Renal pelvis (tissue), 4 donors: ENCODE measurements around the gene PDX1. TPM values are rescaled to one million over a fixed set of nuclear protein-coding genes. Genes with fewer than 3 reads are reported as not detected.

ENCODE experiments used
- DNase-seq: peaks from one replicate; pipeline ENCODE4 v3.0.0-alpha.2; 2013
- polyA plus RNA-seq, 3 donors: library from polyadenylated mRNA; unstranded; fragments of 120-200 nt; gene quantifications; one replicate each; pipeline ENCODE4 v1.2.1, GENCODE V29; 2013; ENCODE audit not compliant: insufficient read length in 3 of 3

PDX1 gene
- polyA plus RNA-seq, 3 donors = not detected

DNA sequence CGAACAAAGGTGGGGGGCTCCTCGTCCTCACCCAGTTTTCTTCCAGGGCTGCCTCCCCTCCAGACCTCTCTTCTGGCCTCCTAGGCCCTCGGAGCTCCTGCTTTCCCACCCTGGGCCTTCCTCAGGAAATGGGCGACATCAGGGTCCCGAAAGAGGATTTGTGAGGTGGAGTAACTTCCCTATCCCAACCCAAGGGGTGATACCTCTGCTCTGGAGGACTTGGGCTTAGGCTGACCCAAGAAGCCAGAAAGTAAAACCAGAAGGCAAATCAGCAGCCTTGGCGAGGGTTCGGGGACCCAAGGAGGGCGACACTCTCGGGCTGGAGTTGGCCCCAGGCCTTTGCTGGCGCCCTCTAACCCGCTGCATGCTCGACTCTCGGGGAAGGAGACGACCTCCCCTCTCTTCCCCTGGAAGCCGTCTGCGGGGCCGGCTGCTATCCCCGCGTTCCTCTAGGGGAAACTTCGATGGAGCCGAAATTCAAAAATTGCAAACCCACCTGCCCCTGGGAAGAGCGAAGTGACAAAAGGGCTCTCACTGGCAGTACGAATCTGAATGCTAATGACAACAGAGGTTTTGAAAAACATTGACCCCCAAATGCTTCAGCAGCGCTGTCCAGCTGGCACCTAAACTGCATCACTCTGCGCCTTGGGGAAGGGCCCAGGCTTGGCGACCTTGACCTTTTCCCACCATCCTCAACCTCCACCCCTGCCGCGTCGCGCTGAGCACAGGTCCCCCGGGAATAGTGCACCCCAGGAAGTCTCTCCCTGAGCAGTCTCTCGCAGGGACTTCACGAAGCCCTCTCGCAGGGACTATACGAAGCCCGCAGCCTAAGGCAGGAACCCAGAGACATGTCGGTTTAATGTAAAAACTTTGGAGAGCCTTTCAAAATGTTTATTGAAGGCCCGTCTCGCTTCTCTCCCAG, 2.4 kb downstream of the PDX1 start:
- DNase-seq = no peak

DNA sequence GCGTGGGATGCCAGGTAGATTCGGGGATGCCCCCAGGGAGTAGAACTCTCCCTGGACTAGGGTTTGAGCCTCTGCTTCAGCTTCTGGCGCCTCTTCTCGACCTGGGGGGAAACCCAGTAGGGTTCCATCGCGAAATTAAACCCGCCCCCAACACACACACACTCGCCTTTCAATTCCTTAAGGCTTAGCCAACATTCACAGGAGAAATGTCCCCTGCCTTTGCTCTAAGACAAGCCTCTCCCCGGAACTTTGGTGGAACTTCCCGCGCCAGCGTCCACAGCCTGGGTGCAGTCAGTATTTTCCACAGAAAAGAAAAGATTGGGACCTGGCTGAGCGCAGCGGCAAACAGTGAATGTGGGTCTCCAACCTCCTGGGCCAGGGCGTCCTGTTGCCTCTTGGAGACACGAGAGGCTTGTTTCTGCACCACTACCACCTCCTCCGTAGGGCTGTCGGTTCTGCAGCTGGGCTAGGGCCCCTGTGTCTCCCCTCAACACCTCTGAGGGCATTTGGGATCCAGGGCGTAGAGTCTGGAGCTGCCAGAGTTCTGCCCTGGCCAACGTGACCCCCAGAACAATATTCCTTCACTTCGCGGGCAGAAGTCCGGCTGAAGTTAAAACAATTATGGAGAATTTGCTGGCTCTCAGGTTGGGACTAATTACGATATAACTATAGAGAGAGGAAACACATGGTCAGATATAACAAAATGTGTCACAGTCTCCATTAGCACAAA, 3.2 kb downstream of the PDX1 start:
- no peak for DNase-seq

DNA sequence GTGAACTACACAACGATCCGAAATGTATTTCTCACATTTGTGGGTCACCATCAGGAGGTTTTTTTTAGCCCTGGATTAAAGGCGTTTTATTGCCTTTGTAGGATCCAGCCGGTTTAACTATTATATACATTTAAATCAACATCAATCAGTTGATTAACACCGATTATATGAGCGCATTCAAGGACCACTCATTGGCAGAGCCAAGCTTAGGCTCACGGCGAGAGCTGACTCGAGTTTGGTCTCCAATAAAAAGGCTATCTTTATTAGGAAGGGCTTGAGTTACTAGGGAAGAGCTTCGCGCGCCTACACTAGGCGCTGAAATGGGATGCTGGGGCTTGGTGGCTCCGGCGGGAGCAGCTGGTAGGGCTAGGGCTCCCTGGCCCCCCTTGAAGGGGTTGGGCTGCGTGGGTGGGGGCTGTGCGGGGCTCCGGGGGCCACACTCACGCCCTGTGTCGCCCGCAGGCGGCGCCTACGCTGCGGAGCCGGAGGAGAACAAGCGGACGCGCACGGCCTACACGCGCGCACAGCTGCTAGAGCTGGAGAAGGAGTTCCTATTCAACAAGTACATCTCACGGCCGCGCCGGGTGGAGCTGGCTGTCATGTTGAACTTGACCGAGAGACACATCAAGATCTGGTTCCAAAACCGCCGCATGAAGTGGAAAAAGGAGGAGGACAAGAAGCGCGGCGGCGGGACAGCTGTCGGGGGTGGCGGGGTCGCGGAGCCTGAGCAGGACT, 4.2 kb downstream of the PDX1 start:
- no peak for DNase-seq

DNA sequence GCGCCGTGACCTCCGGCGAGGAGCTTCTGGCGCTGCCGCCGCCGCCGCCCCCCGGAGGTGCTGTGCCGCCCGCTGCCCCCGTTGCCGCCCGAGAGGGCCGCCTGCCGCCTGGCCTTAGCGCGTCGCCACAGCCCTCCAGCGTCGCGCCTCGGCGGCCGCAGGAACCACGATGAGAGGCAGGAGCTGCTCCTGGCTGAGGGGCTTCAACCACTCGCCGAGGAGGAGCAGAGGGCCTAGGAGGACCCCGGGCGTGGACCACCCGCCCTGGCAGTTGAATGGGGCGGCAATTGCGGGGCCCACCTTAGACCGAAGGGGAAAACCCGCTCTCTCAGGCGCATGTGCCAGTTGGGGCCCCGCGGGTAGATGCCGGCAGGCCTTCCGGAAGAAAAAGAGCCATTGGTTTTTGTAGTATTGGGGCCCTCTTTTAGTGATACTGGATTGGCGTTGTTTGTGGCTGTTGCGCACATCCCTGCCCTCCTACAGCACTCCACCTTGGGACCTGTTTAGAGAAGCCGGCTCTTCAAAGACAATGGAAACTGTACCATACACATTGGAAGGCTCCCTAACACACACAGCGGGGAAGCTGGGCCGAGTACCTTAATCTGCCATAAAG, 4.8 kb downstream of the PDX1 start:
- DNase-seq = no peak

DNA sequence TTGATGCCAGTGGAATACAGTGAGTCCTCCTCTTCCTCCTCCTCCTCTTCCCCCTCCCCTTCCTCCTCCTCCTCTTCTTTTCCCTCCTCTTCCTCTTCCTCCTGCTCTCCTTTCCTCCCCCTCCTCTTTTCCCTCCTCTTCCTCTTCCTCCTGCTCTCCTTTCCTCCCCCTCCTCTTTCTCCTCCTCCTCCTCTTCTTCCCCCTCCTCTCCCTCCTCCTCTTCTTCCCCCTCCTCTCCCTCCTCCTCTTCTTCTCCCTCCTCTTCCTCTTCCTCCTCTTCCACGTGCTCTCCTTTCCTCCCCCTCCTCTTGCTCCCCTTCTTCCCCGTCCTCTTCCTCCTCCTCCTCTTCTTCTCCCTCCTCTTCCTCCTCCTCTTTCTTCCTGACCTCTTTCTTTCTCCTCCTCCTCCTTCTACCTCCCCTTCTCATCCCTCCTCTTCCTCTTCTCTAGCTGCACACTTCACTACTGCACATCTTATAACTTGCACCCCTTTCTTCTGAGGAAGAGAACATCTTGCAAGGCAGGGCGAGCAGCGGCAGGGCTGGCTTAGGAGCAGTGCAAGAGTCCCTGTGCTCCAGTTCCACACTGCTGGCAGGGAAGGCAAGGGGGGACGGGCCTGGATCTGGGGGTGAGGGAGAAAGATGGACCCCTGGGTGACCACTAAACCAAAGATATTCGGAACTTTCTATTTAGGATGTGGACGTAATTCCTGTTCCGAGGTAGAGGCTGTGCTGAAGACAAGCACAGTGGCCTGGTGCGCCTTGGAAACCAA, 5.6 kb downstream of the PDX1 start:
- DNase-seq = no peak

DNA sequence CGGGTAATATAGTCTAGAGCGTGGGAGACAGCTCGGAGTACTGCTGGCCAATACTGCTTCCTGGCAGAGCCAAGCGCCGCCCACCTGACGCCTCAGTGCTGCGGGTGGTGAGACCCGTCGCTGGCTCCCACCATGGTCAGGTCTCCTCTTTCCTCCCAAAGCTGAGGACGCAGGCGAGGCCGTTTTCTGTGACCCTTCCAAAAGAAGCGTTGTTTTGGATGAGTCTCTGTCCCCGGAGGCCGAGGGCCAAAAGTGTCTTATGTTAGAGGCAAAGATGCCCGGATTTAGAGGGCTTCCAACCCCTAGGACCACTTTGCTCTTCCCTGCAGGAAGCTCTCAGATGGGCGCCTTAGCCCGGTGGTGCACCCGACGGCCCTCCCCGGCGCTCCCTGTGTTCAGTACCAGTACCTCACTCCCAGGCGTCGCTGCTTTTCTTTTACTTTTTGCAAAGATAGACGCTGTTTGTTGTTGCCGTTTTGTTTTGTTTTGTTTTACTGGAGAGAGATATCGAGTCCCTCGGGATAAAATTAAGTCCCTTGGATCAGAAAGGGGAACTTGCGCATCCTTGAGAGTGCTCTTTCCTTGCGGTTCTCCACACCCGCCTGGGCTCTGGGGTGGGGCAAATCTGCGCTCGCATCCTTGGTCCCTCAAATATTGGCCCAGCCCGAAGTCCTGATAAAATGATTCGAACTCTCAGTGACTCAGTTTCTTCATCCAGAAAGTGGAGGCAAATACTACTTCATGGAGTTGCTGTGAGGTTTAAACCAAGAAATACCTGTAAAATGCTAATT, 7.0 kb downstream of the PDX1 start:
- no peak for DNase-seq

DNA sequence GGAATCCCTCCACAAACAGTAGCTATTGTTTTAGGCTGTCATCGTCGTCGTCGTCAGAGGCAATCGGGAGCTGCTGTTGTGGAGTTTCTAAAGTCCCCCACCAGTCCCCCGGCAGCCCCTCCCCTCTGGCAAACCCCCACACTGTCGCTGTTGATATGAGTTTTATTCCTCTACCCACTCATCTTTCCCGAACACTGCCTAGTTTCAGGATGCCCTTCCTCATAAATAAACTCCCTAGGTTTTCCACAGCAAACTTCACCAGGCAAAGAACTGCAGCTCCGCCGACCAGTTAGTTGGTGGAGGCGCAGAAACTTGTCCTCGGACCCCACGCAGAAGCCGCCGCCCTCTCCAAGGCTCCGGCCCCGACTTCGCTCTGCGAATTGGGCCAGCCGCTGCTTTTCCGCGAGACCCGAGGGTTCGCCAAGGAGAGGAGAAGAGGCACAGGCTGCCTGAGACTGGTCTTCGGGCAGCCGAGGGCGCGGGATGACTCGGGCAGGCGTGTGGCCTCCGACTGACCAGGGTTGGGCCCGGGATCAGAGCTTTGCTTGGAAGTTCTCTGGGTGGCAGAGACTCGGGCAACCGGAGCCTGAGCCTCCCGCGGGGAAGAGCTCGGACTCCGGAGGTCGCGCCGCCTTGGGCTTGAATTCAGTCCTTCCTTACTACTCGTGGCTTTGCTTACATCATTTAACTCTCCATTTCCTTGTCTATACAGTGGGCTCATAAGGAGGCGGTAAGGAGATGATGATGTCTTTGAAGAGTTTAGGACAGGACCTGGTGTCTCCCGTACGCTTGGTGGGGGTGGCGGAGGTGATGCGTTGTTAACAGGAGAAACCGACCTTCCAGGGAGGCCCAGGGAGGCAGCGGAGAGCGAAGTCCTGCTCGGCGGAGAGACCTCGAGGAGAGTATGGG, 7.9 kb downstream of the PDX1 start:
- no peak for DNase-seq

DNA sequence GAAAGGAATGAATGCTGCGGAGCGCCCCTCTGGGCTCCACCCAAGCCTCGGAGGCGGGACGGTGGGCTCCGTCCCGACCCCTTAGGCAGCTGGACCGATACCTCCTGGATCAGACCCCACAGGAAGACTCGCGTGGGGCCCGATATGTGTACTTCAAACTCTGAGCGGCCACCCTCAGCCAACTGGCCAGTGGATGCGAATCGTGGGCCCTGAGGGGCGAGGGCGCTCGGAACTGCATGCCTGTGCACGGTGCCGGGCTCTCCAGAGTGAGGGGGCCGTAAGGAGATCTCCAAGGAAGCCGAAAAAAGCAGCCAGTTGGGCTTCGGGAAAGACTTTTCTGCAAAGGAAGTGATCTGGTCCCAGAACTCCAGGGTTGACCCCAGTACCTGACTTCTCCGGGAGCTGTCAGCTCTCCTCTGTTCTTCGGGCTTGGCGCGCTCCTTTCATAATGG, 8.6 kb downstream of the PDX1 start:
- no peak for DNase-seq

DNA sequence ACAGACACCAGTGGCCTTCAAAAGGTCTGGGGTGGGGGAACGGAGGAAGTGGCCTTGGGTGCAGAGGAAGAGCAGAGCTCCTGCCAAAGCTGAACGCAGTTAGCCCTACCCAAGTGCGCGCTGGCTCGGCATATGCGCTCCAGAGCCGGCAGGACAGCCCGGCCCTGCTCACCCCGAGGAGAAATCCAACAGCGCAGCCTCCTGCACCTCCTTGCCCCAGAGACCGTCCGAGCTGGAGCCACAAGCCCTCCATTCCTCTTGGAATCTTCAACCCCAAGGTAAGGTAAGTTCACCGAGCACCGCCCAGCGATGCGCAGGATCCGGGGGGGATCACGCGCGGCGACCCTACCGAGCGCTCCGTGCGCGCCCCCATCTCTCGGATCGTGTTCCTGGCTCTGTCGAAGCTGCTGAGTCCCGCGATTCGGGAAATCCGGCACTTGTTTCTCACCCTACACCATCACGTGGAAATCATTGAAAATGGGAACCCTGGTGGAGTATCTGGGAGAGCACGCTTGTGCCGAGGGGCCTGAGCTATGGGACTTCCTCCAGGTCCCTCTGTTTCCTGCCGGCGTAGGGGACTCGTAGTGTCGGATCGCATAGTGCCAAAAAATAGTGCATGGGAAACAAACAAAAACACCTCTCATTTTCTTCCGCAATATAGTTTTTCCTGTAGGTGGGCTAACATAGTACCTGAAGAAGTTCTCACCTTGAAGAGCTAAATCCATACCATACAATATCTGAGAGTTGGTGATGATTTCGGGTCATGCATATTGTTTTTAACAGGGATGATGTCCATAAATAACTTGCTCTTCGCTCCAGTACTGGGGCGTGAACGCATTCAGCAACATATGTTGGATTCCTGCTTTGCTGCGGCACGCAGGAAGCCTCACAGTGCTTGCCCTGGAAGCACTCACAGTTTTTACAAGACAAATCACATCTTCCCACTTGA, 9.3 kb downstream of the PDX1 start:
- no peak for DNase-seq

DNA sequence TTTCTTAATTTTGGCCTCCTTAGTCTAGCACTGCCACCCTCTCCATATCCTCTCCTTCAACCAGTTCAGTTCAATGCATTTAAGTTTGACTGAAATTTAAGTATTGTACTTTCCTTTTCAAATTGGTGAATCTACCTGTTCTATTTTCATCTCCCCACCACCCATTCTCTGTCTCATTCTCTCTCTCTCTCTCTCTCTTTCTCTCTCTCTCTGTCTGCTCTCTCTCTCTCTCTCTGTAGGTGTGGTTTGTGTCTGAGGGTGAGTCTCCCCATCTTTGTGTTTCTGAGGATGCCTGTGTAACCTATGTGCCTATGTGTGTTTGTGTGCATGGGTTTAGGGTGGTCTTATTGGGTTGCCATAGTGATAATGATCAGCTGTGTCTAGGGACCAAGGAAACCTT, 10.1 kb downstream of the PDX1 start:
- DNase-seq = no peak

DNA sequence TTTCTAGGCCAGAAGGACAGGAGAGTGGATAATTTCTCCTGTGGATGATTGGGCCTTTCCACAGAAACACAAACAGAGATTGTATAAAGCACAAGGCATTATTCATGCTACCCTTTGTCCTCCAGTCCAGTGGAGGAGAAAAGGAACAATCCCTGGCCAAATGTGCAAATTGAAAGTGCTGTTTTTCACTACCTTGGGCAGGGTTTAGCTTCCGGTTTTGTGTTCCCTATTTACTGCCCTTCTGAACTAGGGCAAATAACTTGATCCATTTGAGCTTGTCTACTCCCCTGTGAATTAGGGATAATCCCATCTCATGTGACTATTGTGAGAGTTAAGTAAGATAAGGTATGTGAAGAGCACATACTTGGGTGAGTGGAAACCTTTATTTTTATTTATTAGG, 13.3 kb downstream of the PDX1 start:
- no peak for DNase-seq

DNA sequence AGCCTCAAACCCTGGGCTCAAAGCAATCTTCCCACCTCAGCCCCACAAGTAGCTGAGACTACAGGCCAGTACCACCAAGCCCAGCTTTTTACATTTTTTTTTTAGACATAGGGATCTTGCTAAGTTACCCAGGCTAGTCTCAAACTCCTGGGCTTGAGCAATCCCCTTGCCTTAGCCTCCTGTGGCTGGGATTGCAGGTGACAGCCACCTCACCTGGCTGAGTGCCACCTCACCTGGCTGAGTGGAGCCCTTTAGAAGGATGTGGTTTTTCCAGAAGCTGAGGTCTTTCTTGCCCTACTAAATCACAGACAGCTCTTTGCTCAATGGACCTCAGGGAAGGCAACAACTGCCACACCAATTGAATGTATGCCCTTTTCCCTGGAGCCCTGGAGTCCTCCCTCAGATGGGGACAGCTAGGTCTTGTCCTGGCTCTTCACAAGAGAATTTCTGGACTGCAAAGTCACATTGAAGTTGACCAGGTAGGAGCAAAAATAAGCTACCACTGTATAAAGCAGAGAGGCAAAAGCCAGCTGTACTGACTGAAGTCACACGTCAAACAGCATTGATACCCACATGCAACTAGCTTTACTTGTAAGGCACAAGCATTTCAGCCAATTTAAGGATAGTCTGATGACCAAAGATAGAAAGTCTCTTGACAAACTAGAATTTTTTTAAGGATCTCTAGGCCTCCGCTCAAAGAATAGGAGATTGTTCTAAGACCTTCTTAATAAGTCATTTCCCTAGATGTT, 14.0 kb downstream of the PDX1 start:
- DNase-seq = no peak

DNA sequence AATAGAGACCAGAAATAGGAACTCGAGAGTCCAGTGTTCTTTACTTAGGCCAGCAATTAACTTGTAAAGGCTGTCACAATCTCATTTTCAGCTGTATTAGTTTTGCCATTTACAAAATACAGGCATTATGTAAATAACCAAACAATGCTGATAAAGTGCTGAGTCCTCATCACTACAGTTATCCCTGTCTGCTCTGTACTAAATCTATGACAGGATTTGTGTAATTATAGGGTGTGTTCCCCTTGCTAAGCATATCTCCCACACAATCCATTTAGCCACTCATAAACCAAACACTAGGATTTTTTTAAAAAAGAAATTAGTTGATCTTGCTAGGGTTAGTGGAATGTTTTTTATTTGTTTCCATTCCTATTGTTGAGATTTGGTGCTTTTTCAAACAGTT, 23.2 kb downstream of the PDX1 start:
- DNase-seq = no peak

DNA sequence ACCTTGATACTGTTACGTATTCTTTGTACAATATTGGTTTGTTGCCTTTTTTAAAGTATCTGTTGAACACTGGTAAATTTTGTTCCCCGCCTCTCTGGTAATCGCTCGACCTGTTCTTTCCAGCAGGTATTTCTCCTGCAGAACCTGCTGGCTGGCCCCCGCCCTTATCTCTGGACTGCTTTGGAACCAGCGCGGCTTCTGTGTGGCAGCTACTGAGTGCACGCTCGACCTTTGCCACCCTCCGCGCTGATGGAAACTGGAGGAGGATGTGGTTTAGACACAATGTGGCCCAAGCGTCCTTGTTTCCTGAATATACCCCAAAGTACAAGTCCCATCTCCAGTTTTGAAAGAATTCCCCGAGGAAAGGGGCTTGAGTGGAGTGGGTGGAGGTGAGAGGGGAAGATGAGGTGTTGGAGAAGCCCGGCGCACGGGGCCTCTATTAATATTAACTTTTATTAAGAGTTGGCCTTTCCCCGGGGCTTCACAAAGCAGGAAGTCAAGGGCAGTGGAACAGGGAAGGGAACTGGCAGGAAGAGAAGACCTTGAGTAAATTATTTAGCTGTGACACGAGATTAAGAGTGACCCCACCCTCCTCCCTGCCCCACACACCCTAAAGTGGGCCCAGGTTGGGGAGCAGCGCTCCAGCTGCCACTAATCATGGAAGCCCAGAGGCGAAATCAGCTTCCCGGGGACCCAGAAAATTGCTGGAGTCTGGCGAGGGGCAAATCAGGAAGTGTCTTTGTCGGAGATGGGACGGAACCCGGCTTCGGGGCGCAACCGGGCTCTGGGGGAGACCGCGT, 33.3 kb downstream of the PDX1 start:
- no peak for DNase-seq

DNA sequence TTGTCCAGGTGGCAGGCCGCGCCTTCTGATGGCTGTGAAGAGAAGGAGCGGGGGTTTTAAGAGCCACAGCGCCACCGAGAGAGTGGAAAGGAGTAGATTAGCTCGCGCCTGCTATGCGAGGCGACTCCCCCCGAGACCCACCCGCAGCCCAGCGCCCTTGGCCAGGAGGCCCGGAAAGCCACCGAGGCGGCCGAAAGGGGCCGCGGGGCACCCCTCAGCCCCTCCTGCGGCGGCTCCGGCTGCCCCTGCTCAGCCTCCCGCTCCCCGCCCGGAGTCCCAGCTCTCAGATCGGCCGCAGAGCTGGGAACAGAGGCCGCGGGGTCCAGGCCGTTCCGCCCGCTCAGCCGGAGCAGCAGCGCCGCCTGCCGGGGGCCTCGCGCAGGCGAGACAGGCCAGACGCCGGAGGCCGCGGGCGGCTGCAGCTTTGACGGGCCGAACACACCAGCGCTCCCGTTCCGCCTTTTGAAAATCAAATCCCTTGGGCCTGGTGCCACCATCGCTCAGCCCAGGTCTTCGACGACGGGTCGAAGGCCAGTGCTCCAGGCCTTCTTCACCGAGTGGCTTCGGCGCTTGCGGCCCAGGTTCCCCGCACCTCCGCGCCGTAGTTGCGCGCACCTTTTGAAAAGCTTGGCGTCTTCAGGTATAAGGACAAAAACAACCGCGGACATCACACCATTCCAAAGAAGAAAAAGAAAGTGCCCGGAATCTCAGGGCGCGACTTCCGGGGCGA, 34.0 kb downstream of the PDX1 start:
- peak; percentile 81 for DNase-seq

DNA sequence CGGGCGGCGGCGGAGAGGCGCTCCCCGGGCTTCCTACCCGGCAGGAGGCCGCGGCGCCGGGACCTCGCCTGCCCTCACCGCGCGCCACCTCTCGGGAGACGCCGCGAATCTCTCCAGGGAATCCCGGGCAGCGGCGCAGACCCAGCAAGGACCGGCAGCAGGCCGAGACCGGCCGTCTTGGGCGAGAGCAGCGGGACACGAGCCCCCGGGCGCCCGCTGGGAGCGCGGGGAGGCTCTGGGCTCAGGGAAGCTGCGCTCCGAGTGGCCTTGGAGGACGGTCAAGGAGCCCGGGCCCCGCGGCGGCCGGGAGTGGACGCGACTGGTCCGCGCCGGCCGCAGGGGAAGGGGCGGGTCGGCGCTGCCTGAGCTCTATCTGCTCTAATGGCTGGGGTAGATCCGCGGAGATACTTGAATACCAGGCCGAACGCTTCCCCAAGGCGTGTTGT, 34.6 kb downstream of the PDX1 start:
- DNase-seq = no peak
